ENCODE measurements around the gene SLX1A. TPM values are rescaled to one million over a fixed set of nuclear protein-coding genes. Genes with fewer than 3 reads are reported as not detected.
"Not testable (repeated sequence)": the region's sequence is repeated elsewhere in the genome, so short reads cannot be mapped to it uniquely, and the experiment has no call there.

The SLX1A gene
- total RNA-seq (10 to 100 TPM in 3 of 5 donors, 1 to 10 TPM in 2; 2.3 to 86.9 (median 19.0) TPM), polyA plus RNA-seq (10 to 100 TPM; 80.8 to 86.0 (median 84.2) TPM)
- long read RNA-seq, donor 1, partial matches to known transcripts = 0 of 3 reads
- long read RNA-seq, donor 1, other reads (novel, unspliced or antisense) = 0 of 3 reads
- long read RNA-seq, donor 2, transcript SLX1A-201 (6 exons, 1,091 nt) = major isoform, 5 of 10 reads
- long read RNA-seq, donor 2, partial matches to known transcripts = 0 of 10 reads
- long read RNA-seq, donor 2, other reads (novel, unspliced or antisense) = 0 of 10 reads
- long read RNA-seq, donor 3, partial matches to known transcripts = 0 of 3 reads
- long read RNA-seq, donor 3, other reads (novel, unspliced or antisense) = 0 of 3 reads
- long read RNA-seq, donor 4, partial matches to known transcripts = 0 of 1 reads
- long read RNA-seq, donor 4, other reads (novel, unspliced or antisense) = 0 of 1 reads
- long read RNA-seq, donor 5, partial matches to known transcripts = 0 of 5 reads
- long read RNA-seq, donor 5, other reads (novel, unspliced or antisense) = 0 of 5 reads
- long read RNA-seq, donor 6, transcript SLX1A-201 (6 exons, 1,091 nt) = major isoform, 20 of 23 reads
- long read RNA-seq, donor 6, partial matches to known transcripts = 0 of 23 reads
- long read RNA-seq, donor 6, other reads (novel, unspliced or antisense) = 0 of 23 reads
- long read RNA-seq, donor 7, transcript SLX1A-201 (6 exons, 1,091 nt) = major isoform, 8 of 8 reads
- long read RNA-seq, donor 7, partial matches to known transcripts = 0 of 8 reads
- long read RNA-seq, donor 7, other reads (novel, unspliced or antisense) = 0 of 8 reads
- long read RNA-seq, donor 8, transcript SLX1A-201 (6 exons, 1,091 nt) = major isoform, 6 of 8 reads
- long read RNA-seq, donor 8, partial matches to known transcripts = 0 of 8 reads
- long read RNA-seq, donor 8, other reads (novel, unspliced or antisense) = 0 of 8 reads
- long read RNA-seq, donor 9, partial matches to known transcripts = 0 of 2 reads
- long read RNA-seq, donor 9, other reads (novel, unspliced or antisense) = 0 of 2 reads
- long read RNA-seq, donor 10, partial matches to known transcripts = 0 of 5 reads
- long read RNA-seq, donor 10, other reads (novel, unspliced or antisense) = 0 of 5 reads

- Histone ChIP-seq H3K4me3 (peak within 1 kb of the TSS; percentile 40 to 51 (median 46)), H3K27ac (peak within 1 kb of the TSS in 3 of 5 donors; percentile 59 to 66 (median 61))
- H3K9me3 ChIP-seq; H3K4me1 ChIP-seq; H3K27me3 ChIP-seq; DNase-seq; H3K36me3 ChIP-seq; intact Hi-C loops (cut with DNase I; ENCODE audit: low total_unique reads): not testable (repeated sequence)
- WGBS, 5 donors = no CpG with 5 or more reads among the region's 34 CpGs
Measured at GRCh38 chr16:30193615-30194014, at the start of gene SLX1A, which contains the start of gene BOLA2B. Gene SLX1A (plus strand): TSS chr16:30193875. CDS start chr16:30194085, 210 bp downstream. Gene BOLA2B (minus strand): TSS chr16:30193666. CDS start chr16:30193595, 71 bp downstream.

- Histone ChIP-seq H3K9me3 (peaks cover 0 to 6% (median 3%) of the 10 kb centered on the region in 4 donors), H3K36me3 (no peaks in the 10 kb centered on the region), H3K27ac (no peak overlapping the region), H3K27me3 (no peaks in the 10 kb centered on the region), H3K4me1 (peaks cover 0 to 18% (median 7%) of the 10 kb centered on the region in 4 donors), H3K4me3 (no peak overlapping the region)
- no peak for DNase-seq
- TF ChIP-seq POLR2A (IDR thresholded peaks at IDR 0.05) (no peak), CTCF (IDR thresholded peaks at IDR 0.05) (no peak), EP300 (IDR thresholded peaks at IDR 0.05) (no peak), POLR2AphosphoS5 (IDR thresholded peaks at IDR 0.05) (no peak)
- intact Hi-C loops (cut with DNase I; ENCODE audit: low total_unique reads) = no loop called here
Measured at GRCh38 chr16:30144017-30144416, 49.7 kb upstream of the SLX1A start.

- no peak for TF ChIP-seq EP300 (IDR thresholded peaks at IDR 0.05)
- TF ChIP-seq POLR2A (IDR thresholded peaks at IDR 0.05) = no peak
- no peak for TF ChIP-seq CTCF (IDR thresholded peaks at IDR 0.05)
- TF ChIP-seq POLR2AphosphoS5 (IDR thresholded peaks at IDR 0.05) = no peak
Measured at GRCh38 chr16:30144917-30145316, 48.8 kb upstream of the SLX1A start.

GRCh38 chr16:30145657-30146056 is 48.0 kb upstream of the SLX1A start:
- H3K36me3 ChIP-seq = no peaks in the 10 kb centered on the region
- H3K4me3 ChIP-seq = no peak overlapping the region
- peaks cover 0 to 3% (median 1%) of the 10 kb centered on the region in 4 donors for H3K4me1 ChIP-seq
- WGBS, 5 donors = 51 to 59% (median 55%) methylated on average over 1 of the region's 1 CpG
- TF ChIP-seq EP300 (IDR thresholded peaks at IDR 0.05) = no peak
- TF ChIP-seq POLR2AphosphoS5 (IDR thresholded peaks at IDR 0.05) = no peak
- TF ChIP-seq POLR2A (IDR thresholded peaks at IDR 0.05) = no peak
- no peak for TF ChIP-seq CTCF (IDR thresholded peaks at IDR 0.05)
- intact Hi-C loops (cut with DNase I; ENCODE audit: low total_unique reads) = no loop called here
- DNase-seq = no peak
- H3K9me3 ChIP-seq = peaks cover 0 to 16% (median 9%) of the 10 kb centered on the region in 4 donors
- H3K27ac ChIP-seq = no peak overlapping the region
- H3K27me3 ChIP-seq = no peaks in the 10 kb centered on the region

More at GRCh38 chr16:30144917-30145316, 48.8 kb upstream of the SLX1A start:
- Histone ChIP-seq H3K9me3 (peaks cover 0 to 15% (median 9%) of the 10 kb centered on the region in 4 donors), H3K36me3 (no peaks in the 10 kb centered on the region), H3K27me3 (no peaks in the 10 kb centered on the region), H3K4me1 (peaks cover 0 to 10% (median 5%) of the 10 kb centered on the region in 4 donors), H3K4me3 (no peak overlapping the region), H3K27ac (no peak overlapping the region)
- 44 to 93% (median 48%) methylated on average over 1 of the region's 1 CpG for WGBS, 5 donors
- DNase-seq = no peak
- intact Hi-C loops (cut with DNase I; ENCODE audit: low total_unique reads) = no loop called here

Measured in stomach (tissue), 19 donors.